Thyroid gland (tissue), 4 donors: Measurements from ENCODE around the gene ABCA3. TPM values are rescaled to one million over a fixed set of nuclear protein-coding genes. Genes with fewer than 3 reads are reported as not detected.
A peak's percentile ranks its signal among the peaks of the same experiment; 100 is the strongest.

ENCODE experiments used
- DNase-seq, 2 donors: peaks; one replicate each; pipeline ENCODE4 v3.0.0-alpha.2; 2019
- H3K27ac ChIP-seq, 3 donors: fragments of 200-600 bp; sonication (generic); 1 replicate in 2 of 3; 2 replicates in 1 of 3; pipeline ENCODE4 v1.5.1; 2016 to 2019; ENCODE audit warnings: mild to moderate bottlenecking in 1 of 3, moderate library complexity in 1 of 3
- H3K27me3 ChIP-seq: fragments of 200-600 bp; sonication (generic); one replicate; pipeline ENCODE4 v1.5.1; 2019
- H3K36me3 ChIP-seq, 2 donors: fragments of 200-600 bp; sonication (generic); one replicate each; pipeline ENCODE4 v1.5.1; 2016 to 2019
- H3K4me1 ChIP-seq, 2 donors: fragments of 200-600 bp; sonication (generic); one replicate each; pipeline ENCODE4 v1.5.1; 2017 to 2019
- H3K4me3 ChIP-seq, 3 donors: fragments of 200-600 bp; sonication (generic); replicated peaks in 1 of 3; 1 replicate in 2 of 3; 2 replicates in 1 of 3; pipeline ENCODE4 v1.5.1; 2016; ENCODE audit warnings: mild to moderate bottlenecking in 1 of 3
- H3K9me3 ChIP-seq: fragments of 200-600 bp; sonication (generic); one replicate; pipeline ENCODE4 v1.5.1; 2017
- CTCF ChIP-seq, 6 experiments: fragments of 200-600 bp in 3 of 6; fragments of 450-650 bp in 3 of 6; sonication (generic) in 3 of 6; IDR thresholded peaks; one replicate each; pipeline ENCODE4 v1.5.1; 2016 to 2019; ENCODE audit warnings: antibody characterized with exemption in 6 of 6, mild to moderate bottlenecking in 2 of 6, inconsistent platforms in 1 of 6, moderate library complexity in 1 of 6
- POLR2A ChIP-seq, 2 donors: fragments of 450-650 bp; IDR thresholded peaks; one replicate each; pipeline ENCODE4 v1.6.1; 2017; ENCODE audit warnings: antibody characterized with exemption in 2 of 2, mild to moderate bottlenecking in 2 of 2, moderate library complexity in 1 of 2
- WGBS, 2 donors: methylation state at CpG; one replicate each; pipeline ENCODE4 v1.1.5; 2017; 5-methylcytosine and 5-hydroxymethylcytosine counted together
- intact Hi-C: fragments of 100-400 bp; cut with DNase I; formaldehyde crosslinking; loops from one replicate; pipeline ENCODE4 v1.15.1; 2023
- total RNA-seq, 4 donors: library from RNA; depleted of rRNA; stranded (reverse); fragments of >200 nt; gene quantifications; one replicate each; pipeline ENCODE4 v1.2.3, GENCODE V29; 2016

Gene ABCA3
- total RNA-seq, 4 donors from 2014 or later, result 36.5 to 66.7 (median 60.4) TPM

- H3K36me3 ChIP-seq, result peaks cover 6 to 26% of the 10 kb centered on the region in 2 donors
- TF ChIP-seq CTCF (IDR thresholded peaks at IDR 0.05) (no peak), POLR2A (IDR thresholded peaks at IDR 0.05) (no peak)
- intact Hi-C loops, result no loop called here
- no peak overlapping the region for H3K27ac ChIP-seq
- H3K9me3 ChIP-seq, result no peaks in the 10 kb centered on the region
- DNase-seq, result no peak
- 90% methylated on average over 17 to 23 of the region's 23 CpGs for WGBS, 2 donors
- H3K4me1 ChIP-seq, result peaks cover 11 to 13% of the 10 kb centered on the region in 2 donors
- no peaks in the 10 kb centered on the region for H3K27me3 ChIP-seq
- no peak overlapping the region for H3K4me3 ChIP-seq
Measured at GRCh38 chr16:2319606-2320005, 20.9 kb downstream of the ABCA3 start.

- WGBS, 2 donors, result 92 to 98% methylated on average over 17 to 18 of the region's 26 CpGs
- peaks cover 0 to 14% of the 10 kb centered on the region in 2 donors for H3K36me3 ChIP-seq
- TF ChIP-seq CTCF (IDR thresholded peaks at IDR 0.05), result no peak
- TF ChIP-seq POLR2A (IDR thresholded peaks at IDR 0.05), result no peak
- peak overlapping the region; percentile 58 to 81 (median 71) for H3K27ac ChIP-seq
- intact Hi-C loops, result no loop called here
- no peaks in the 10 kb centered on the region for H3K9me3 ChIP-seq
- no peaks in the 10 kb centered on the region for H3K27me3 ChIP-seq
- no peak overlapping the region for H3K4me3 ChIP-seq
- DNase-seq, result no peak
- H3K4me1 ChIP-seq, result peaks cover 11 to 13% of the 10 kb centered on the region in 2 donors
Measured at GRCh38 chr16:2317231-2318020, 23.1 kb downstream of the ABCA3 start.

- intact Hi-C loops, result no loop called here
- DNase-seq, result peak; percentile 90 to 91
- peaks cover 0 to 8% of the 10 kb centered on the region in 2 donors for H3K36me3 ChIP-seq
Measured at GRCh38 chr16:2308089-2308962, 32.2 kb downstream of the ABCA3 start.

GRCh38 chr16:2299915-2300192, 40.7 kb downstream of the ABCA3 start:
- WGBS, 2 donors, result 69 to 76% methylated on average over 10 of the region's 10 CpGs

More at GRCh38 chr16:2308089-2308962, 32.2 kb downstream of the ABCA3 start:
- WGBS, 2 donors, result 47 to 71% methylated on average over 28 to 30 of the region's 30 CpGs
- no peak overlapping the region for H3K4me3 ChIP-seq
- TF ChIP-seq POLR2A (IDR thresholded peaks at IDR 0.05) (no peak), CTCF (IDR thresholded peaks at IDR 0.05) (no peak)
- peak overlapping the region; percentile 49 to 76 (median 51) for H3K27ac ChIP-seq
- H3K9me3 ChIP-seq, result no peaks in the 10 kb centered on the region
- H3K27me3 ChIP-seq, result no peaks in the 10 kb centered on the region
- peaks cover 13 to 21% of the 10 kb centered on the region in 2 donors for H3K4me1 ChIP-seq

More at GRCh38 chr16:2299915-2300192, 40.7 kb downstream of the ABCA3 start:
- no peak for TF ChIP-seq CTCF (IDR thresholded peaks at IDR 0.05)
- TF ChIP-seq POLR2A (IDR thresholded peaks at IDR 0.05), result no peak
- DNase-seq, result no peak
- peaks cover 7 to 35% of the 10 kb centered on the region in 2 donors for H3K36me3 ChIP-seq
- intact Hi-C loops, result loop anchor here (10.0 kb wide), 2 partner anchors 45 to 125 kb away; partner anchors contain the start of genes ABCA3 and CCNF
- H3K4me1 ChIP-seq, result peaks cover 5 to 7% of the 10 kb centered on the region in 2 donors
- H3K27me3 ChIP-seq, result no peaks in the 10 kb centered on the region
- no peak overlapping the region for H3K4me3 ChIP-seq
- no peak overlapping the region for H3K27ac ChIP-seq
- no peaks in the 10 kb centered on the region for H3K9me3 ChIP-seq
